ENCODE data around the gene APAF1. TPM values are rescaled to one million over a fixed set of nuclear protein-coding genes. Genes with fewer than 3 reads are reported as not detected.

The APAF1 gene, protein sequence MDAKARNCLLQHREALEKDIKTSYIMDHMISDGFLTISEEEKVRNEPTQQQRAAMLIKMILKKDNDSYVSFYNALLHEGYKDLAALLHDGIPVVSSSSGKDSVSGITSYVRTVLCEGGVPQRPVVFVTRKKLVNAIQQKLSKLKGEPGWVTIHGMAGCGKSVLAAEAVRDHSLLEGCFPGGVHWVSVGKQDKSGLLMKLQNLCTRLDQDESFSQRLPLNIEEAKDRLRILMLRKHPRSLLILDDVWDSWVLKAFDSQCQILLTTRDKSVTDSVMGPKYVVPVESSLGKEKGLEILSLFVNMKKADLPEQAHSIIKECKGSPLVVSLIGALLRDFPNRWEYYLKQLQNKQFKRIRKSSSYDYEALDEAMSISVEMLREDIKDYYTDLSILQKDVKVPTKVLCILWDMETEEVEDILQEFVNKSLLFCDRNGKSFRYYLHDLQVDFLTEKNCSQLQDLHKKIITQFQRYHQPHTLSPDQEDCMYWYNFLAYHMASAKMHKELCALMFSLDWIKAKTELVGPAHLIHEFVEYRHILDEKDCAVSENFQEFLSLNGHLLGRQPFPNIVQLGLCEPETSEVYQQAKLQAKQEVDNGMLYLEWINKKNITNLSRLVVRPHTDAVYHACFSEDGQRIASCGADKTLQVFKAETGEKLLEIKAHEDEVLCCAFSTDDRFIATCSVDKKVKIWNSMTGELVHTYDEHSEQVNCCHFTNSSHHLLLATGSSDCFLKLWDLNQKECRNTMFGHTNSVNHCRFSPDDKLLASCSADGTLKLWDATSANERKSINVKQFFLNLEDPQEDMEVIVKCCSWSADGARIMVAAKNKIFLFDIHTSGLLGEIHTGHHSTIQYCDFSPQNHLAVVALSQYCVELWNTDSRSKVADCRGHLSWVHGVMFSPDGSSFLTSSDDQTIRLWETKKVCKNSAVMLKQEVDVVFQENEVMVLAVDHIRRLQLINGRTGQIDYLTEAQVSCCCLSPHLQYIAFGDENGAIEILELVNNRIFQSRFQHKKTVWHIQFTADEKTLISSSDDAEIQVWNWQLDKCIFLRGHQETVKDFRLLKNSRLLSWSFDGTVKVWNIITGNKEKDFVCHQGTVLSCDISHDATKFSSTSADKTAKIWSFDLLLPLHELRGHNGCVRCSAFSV (N-terminal part only)
- total RNA-seq = 21.9 and 38.5 TPM in 2 replicates

DNA sequence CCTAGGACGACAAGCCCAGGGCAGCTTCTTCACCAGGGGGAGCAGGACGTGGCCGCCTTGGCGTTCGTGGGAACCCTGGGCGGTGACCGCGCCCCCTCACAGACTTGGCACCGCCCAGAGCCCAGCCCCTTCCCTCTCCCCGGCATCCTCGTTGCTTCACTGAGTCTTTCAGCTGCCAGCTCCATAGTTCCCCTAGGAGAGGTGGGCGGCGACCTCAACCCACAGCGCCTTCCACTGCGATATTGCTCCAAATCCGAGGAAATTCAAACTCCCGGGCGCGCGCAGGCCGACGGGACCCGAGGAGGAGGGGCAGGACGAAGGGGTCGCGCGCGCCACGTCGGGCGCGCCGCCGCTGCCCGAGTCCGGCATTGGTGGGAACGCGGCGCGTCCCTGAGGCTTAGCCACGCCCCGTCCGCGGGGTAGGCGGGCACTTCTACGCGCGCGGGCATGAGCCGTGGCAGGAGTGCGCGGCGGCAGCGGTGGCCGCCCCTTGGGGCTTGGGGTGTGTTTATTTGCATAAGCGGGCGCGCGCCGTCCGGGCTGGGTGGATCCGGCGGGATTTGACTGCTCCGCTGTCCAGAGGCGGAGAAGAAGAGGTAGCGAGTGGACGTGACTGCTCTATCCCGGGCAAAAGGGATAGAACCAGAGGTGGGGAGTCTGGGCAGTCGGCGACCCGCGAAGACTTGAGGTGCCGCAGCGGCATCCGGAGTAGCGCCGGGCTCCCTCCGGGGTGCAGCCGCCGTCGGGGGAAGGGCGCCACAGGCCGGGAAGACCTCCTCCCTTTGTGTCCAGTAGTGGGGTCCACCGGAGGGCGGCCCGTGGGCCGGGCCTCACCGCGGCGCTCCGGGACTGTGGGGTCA, at the start of gene APAF1, which contains the start of gene IKBIP:
TSS of gene APAF1 (plus strand) at position 579 of the 860 bp plus-strand sequence. CDS start 3,070 bp downstream, outside the sequence.
TSS of gene IKBIP (minus strand) at position 77 of the 860 bp plus-strand sequence. CDS start 87 bp downstream, outside the sequence.

Small RNA genes lying within 50 kb of the gene (small RNA-seq; reads per million reads assigned to genes)
- 64.4 reads per million, percentile 98 among the genes with 10 or more reads in this experiment for gene SNORA53

Other genes with a start within 250 kb of the APAF1 start
- 81.0 and 110 TPM in 2 replicates for gene TMPO, start 129.7 kb upstream of the APAF1 start, total RNA-seq
- 797 and 838 TPM in 2 replicates for gene SLC25A3, start 51.6 kb upstream of the APAF1 start, total RNA-seq
- 46.1 and 62.8 TPM in 2 replicates for gene IKBIP, start 502 bp upstream of the APAF1 start, total RNA-seq

Data from vein endothelial cell (primary cell).